ENCODE results near the gene STH.

The STH gene

DNA sequence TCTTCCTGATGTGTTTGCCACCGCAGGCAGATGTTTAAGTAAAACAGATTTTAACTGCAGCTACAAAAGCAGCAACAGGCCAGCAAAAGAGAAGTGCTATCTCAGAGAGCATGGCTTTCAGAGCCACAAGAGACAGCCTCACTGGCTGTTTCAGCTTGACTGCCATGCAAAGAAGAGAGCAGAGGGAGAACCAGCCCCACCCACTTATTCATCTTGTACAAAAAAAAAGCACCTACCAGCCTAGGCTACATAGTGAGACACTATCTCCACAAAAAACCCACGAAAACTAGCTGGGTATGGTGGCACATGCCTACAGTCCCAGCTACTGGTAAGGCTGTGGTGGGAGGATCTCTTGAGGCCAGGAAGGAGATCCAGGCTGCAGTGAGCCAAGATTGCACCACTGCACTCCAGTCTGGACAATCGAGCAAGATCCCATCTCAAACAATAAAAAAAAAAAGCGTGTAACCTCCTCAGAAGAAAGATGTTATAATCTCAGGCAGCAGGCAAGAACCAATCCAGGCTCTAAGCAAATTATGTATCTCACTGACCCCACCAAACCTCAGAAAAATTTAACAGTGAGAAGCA lies 30.0 kb downstream of the STH start:
- no peak for DNase-seq

DNA sequence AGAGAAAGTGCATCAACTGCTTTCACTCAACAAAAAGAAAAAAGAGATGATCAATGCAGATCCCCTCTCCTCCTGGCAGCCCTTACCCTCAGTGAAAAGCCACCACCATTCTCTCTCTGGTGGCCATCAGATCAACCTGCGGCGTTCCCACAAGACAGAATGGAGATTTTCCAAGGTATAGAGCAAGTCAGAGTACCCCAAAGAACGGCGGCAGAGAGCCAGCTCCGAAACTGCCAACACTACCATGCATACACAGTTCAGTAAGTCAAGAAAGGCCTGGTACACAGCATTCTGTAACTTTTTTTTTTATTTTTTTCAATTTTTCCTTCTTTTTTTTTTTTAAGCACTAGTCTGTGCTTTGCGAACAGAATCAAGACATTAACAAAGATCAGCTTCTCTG lies 30.6 kb downstream of the STH start:
- DNase-seq: no peak

DNA sequence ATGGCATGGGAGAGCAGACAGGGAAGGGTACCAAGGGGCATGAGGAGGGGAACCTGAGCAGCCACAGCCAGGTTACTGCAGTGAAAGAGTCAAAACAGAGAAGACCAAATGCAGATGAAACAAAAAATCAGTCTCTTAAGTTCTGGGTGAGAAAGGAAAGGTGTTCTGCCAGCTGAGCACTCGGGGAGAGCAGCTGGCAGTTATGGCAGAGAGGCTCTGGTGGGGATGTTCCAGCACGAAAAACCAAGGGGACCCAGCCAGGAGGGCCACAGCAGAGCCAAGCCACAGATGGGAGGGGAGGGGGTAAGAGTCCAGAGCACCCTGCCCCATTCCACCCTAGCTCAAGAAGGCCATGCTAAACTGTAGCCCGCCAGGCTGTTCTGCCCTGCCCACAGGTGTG lies 31.7 kb downstream of the STH start:
- no peak for DNase-seq

DNA sequence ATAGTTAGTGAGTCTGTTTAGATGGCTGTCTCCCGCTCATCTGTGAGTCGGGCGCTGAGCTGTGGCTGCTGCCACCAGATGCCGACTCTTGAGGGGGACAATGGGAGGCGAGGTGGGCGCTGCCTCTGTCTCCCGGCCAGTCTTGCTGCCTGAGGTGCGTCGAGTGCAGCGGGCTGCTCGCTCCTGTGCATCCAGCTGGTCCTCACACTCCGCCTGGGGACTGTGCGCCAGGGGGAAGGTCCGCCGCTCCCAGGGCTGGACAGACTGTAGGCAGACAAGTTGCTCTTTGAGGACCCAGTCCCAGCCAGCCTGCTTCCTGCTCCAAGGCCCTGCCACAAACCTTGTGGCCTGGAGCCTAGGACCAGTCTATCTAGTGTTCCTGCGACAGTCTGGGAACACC lies 32.4 kb downstream of the STH start:
- DNase-seq: no peak

DNA sequence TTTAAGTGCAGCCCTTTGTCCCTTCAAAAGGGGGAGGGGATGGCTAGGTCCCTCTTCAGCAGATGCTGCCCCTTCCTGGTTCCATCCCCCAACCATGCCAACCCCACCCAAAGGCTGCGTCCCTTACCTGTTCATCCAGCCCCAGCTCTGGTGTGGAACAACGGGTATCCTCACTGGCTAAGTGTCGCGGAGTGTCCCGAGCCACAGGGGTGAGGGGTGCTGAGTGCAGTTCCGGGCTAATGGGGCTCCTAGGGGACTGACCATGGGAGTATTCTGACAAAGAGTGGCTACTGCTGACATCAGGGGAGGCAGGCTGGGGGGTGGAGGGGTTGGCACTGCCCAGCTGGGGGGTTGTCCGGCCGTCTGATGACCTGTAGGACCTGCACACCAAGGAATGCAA lies 32.9 kb downstream of the STH start:
- DNase-seq: no peak

DNA sequence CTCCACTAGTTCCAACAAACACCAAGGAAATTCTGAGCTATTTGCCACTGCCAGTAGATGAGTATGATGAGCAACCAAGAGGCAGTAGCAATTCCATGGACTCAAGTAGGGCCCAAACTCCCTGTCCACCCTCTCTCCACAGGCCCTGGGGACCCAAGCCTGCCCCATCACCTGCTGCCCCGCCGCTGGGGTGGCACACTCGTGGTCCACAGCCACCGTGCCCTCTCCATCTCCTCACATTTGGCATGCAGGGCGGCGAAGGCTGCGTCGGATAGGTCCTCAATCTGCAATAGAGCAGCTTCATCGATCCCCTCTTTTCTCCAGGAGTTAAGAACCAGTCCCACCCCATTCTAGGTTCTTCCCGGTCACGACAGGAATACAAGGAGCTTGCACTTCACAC lies 33.9 kb downstream of the STH start:
- no peak for DNase-seq

DNA sequence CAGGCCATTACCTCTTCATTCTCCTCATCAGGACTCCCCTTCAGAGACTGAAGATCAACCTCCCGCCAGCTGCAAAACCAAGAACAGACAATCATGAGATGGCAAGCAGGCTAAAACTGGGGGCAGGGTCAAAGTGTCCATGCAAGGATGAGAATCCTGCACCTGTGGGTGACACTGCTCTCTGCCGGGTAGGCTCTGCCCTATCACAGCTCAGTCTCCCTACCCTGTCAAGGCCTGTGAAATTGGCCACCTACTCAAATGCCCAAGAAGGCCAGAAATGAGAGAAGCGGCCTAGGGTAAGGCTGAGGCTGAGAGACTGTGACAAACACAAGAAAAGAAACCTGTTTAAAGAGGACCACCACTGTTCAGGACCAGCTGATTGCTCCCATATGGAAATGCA lies 34.3 kb downstream of the STH start:
- DNase-seq: no peak

DNA sequence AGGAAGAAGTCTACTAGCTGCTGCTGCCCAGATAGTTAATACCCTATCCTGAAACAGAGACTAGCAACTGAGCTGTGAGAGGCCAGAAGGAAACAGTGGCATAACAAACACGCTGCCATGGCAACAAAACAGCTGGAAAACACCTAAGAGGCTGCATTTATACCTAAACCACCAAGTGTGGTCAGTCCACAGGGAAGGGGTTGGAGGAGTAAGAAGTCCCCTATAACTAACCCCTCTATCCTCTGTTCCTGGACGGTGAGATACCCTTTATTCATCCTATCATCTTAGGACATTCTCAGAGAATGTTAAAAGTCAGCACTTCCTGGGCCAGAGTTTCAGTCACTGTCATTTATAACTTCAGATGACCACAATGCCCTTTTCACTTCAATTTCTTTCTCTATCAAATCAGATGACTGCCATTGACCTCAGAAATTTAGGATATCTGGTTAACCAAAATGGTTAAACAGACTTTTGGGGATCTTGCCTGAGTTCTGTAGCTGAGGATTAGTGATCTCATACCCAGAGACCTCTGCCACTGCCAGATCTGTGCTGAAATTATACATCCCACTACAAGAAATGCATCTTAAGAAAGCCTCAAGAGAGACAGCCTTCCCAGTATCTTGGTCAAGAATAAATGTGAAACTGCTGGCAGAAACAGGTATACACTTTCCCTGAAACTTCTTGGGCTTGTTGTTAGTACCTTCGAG lies 36.2 kb downstream of the STH start:
- peak; percentile 19 for DNase-seq

DNA sequence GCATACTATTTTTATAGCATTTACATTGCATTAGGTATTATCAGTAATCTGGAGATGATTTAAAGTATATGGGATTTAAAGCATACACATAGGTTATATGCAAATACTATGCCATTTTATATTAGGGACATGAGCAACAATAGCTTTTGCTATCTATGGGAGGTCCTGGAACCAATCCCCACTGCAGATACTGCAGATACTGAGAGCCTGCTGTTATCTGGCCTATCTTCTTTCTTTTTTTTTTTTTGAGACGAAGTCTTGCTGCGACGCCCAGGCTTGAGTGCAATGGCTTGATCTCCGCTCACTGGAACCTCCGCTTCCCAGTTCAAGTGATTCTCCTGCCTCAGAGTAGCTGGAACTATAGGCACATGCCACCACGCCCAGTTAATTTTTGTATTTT lies 37.4 kb downstream of the STH start:
- DNase-seq: no peak

DNA sequence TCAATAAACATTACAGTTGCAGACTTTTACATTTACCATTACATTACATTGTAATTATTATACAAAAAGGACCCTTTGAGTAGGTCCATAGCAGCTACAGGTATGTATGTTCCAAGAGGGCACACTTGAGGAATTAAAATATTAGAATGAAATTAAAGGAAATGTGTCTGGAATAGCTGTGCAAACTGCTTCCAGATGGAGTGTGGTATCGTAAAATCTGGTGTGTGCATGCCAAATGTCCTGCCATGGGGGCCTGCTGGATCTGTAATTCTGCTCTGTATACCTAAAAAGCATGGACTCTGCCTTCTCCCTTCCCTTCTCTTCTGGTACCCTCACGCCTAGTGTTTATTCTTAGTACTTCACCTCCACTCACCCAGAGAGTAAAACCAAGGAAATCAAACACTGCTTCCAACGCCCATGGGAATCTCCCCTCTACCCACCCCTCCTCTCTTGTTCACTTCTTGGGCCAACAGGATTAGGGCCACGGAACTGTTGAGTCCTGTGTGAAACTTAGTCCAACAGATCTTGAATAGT lies 38.7 kb downstream of the STH start:
- no peak for DNase-seq

DNA sequence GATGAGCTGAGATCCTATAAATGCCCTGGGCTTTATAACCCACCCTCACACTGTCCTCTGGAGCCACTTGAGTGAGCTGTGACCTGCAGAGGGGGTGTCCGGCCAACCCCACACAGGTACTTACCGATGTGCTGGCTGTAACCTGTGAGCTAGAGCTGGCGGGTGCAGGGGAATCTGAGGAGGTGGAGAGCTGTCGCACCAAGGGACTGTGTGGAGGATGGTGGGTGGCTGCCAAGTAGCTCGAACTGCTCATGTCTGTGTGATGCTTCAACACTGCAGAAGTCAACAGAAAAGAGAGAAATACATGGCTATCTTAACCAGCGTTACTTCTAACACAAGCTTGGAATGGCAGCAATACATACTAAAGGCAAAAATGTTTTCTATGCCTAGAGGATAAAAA lies 39.4 kb downstream of the STH start:
- DNase-seq: no peak

DNA sequence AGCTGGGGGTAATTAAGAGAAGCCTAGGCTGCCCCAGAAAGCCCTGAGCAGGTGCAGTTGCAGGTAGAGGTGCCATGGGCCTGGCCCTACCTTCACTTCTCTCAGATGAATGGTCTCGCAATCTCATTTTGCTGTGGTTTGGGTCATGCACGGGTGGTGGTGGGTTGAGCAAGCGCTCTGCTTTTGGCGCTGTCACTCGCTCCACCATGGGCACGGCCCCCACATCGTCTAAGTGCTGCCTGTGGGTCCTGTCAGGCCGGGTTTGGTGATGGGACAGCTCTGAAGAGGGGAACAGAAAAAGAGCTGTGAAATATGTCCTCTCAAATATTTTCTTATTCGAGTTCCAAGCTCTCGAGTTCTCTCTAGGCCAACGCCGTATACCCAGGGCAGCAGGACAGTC lies 39.9 kb downstream of the STH start:
- no peak for DNase-seq

DNA sequence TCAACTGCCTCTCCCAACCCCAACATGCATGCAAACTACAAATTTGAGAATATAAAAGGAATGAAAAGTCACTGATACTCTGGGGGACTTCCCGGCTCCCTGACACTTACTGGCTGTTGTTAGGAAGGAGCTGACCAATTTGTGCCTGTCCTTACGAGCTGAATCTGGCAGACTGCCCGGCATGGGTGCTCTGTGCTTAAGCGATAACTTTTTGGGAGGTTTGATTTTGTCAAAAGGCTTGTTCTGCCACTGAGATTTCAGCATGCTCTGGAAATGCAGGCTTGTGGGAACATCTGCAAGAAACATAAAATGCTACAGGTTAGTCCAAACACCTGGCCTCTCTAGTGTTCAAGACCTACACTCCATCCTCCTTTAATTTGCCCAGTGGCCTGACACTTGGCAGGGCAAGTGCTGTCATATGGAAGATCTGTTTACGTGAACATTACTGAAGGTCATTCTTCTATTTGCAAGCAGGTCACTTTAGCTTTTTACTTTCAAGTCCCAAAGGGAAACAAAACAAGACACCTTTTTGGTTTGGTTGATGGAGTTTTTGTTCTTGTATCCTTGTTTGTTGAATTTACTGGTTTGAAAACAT lies 40.6 kb downstream of the STH start:
- DNase-seq: no peak

DNA sequence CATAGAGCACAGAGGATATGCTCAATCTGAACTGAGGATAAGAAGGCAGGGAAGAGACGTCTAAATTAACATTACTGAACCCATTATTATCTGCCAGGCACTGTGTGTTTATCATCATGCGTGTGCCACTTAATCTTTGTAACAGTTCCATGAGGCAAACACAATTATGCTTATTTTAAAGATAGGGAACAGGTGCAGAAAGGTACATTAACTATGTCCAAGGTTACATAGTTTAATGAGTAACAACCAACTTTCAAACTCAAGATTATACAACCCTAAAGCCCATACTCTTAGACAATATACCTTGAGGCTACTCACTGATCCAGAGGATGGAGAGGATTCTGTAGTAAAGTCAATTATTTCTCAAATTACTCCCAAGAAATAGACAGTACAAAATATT lies 43.2 kb downstream of the STH start:
- DNase-seq: no peak

DNA sequence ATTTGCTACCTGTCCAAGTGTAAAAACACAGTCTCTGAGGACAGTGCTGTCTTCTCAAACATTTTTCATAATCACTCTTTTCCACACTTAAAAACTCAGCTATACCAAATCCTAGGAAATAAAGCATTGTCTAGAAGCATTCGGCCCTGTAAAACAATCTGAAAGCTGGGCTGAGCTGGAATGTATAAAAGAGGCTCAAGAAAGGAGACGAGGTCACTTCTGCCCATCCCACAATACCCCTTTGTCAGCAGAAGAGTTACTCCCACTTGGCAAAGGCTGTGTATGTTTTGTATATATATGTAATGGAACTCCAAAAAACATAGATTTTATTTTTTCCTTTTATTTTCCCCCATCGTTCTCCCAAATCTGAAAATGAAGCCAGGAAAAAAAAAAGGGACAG lies 43.9 kb downstream of the STH start:
- no peak for DNase-seq

DNA sequence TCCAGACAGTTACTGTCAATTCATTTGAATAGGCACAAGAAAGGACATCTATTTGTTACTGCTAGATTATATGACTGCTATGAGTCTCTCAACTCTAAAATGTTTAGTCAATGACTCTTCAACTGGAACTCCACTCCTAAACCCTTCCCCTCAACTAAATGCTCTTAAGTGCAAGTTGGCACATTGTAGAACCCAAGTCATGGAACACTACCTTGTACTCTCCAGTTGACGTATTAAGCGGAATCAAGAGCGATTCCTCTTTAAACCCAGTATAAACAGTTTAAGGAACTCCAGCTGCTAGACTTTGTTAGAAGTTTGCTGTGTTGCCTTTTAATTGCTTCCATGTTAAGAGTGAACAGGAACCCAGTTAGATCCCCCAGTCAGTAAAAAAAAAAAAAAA lies 44.6 kb downstream of the STH start:
- no peak for DNase-seq

DNA sequence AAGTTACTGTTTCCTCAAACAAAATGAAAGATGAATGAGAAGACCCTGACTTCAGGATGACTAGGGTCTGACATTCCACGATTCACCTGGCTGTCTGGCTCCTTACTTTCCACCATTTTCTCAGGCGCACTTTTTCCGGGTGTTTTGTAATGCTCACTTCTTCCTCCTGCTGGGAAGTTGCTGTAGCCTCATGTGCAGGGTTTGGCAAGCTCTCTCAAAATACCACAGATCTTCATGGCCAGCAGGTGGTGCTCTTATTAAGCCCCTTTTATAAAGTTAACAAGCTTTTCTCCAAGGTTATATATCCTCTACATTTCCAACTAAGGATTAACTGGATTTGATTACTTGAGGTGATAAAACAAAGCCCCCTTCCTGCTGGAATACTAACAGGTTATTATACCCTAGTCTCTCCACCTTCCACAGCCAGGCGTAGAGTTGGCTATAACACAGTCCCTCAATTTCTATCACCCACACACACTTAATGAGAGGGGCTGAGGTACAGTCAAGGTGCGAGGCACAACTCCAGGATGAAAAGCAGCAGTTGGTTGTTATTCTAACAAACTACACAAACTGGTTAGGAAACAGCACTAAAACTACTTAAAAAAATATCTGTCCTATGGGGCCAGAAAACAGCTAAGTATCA lies 45.4 kb downstream of the STH start:
- DNase-seq: peak; percentile 39

DNA sequence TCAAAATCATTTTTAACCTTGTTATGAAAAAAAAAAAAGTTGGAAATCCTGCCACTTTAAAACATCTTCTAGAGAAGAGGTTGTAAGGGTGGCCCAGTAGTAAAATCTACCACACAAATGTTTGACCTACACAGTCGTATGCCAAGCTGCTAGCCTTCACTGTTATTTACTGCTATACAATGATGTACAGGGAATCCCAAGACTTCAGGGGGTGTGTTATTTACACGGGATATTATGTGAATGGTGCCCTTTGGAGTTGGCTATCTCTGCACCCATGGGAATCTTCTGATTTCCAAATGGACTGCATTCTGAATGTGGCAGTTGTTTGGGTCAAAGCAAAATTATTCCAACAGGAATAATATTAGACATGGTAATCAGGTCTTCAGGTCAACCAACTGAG lies 45.9 kb downstream of the STH start:
- DNase-seq: no peak

DNA sequence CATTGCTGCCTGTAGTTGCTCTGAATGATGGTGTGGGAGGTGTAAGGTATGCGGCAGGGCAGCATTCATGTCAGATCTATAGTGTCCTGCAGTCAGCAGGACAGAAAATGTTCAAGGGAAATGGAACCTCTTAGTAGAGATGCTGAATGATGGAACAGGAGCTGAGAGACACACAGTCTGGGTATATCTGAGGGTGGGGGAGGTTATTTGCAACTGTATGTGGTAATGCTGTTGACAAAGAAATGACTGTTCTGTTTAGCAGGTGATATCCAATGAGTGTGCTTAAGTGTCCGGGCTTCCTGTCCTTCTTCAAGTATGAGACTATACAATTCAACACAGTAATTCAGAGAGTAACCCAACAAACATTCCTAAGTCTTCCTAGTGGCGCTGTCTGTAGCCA lies 46.6 kb downstream of the STH start:
- peak; percentile 36 for DNase-seq

DNA sequence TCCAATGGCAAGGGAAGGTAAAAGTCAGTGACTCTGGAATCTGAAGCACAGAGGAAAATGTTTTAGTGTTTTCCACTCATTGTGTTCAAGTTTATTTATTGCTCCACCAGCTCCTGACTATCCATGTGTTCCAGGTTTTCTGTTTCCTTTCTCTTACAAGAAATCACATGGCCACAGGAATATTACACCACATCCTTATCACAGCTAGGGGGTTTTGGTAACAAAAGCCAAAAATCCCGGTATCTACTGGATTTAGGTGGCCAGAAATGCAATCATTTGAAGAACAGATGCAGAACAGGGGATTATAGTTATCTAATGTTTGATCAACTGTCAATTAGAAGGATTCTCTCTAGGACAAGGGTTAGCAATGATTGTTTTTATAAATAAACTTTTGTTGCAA lies 47.9 kb downstream of the STH start:
- DNase-seq: no peak

DNA sequence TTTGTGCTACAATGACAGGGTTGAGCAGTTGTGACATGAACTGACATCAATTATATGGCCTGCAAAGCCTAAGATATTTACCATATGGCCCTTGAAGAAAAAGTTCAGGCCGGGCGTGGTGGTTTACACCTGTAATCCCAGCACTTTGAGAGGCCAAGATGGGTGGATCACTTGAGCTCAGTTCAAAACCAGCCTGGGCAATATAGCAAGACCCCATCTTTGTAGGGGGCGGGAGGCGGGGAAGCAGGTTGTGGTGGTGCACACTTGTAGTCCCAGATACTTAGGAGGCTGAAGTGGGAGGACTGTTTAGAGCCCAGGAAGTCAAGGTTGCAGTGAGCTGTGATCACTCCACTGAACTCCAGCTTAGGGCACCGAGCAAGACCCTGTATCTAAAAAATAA lies 48.3 kb downstream of the STH start:
- DNase-seq: no peak

DNA sequence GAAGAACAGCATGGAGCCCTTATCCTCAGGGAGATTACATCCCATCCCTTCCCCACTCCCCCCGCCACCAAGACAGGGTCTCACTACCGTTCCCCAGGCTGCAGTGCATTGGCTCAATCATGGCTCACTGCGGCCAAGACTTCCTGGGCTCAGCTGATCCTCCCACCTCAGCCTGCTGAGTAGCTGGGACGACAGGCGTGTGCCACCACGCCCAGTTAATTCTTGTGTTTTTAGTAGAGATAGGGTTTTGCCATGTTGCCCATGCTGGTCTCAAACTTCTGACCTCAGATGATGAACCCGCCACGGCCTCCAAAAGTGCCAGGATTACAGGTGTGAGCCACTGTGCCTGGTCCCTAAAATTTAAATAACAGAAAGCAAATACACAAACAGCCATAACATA lies 48.8 kb downstream of the STH start:
- no peak for DNase-seq
